Right lobe of liver (tissue), 6 donors: Measurements from ENCODE around the gene SLC6A18. TPM values are rescaled to one million over a fixed set of nuclear protein-coding genes. Genes with fewer than 3 reads are reported as not detected.

Experiments used
- ATAC-seq, 4 donors: fragments of 200-7000 bp; cut with Tn5 transposase; one replicate each; pipeline ENCODE4 v1.9.1; 2020; ENCODE audit warnings: mild to moderate bottlenecking in 4 of 4, moderate library complexity in 4 of 4
- DNase-seq, 3 donors: peaks; one replicate each; pipeline ENCODE4 v3.0.0-alpha.2; 2020
- H3K27ac ChIP-seq, 3 donors: fragments of 200-600 bp; one replicate each; pipeline ENCODE4 v1.8.0; 2022
- H3K27me3 ChIP-seq, 2 donors: fragments of 200-600 bp; one replicate each; pipeline ENCODE4 v1.8.0; 2022
- H3K36me3 ChIP-seq, 4 donors: fragments of 200-600 bp; sonication (generic) in 1 of 4; one replicate each; pipeline versions ENCODE4 v1.5.1 to v1.8.0; 2017 to 2022; ENCODE audit warnings: control low read depth in 1 of 4
- H3K4me1 ChIP-seq, 4 donors: fragments of 200-600 bp; sonication (generic) in 1 of 4; one replicate each; pipeline versions ENCODE4 v1.5.1 to v1.8.0; 2017 to 2022; ENCODE audit warnings: control low read depth in 1 of 4
- H3K4me3 ChIP-seq, 3 donors: fragments of 200-600 bp; one replicate each; pipeline ENCODE4 v1.8.0; 2022
- H3K9me3 ChIP-seq, 4 donors: fragments of 200-600 bp; sonication (generic) in 1 of 4; one replicate each; pipeline versions ENCODE4 v1.5.1 to v1.8.0; 2017 to 2022; ENCODE audit warnings: control low read depth in 1 of 4
- POLR2A ChIP-seq: fragments of 450-650 bp; IDR thresholded peaks from one replicate; pipeline ENCODE4 v1.6.1; 2017; ENCODE audit warnings: antibody characterized with exemption, mild to moderate bottlenecking
- WGBS: methylation state at CpG from one replicate; pipeline ENCODE4 v1.1.6; 2018; ENCODE audit warnings: low coverage, low lambda C conversion rate; ENCODE audit not compliant: insufficient coverage; ENCODE audit errors: missing lambda C conversion rate; 5-methylcytosine and 5-hydroxymethylcytosine counted together
- intact Hi-C, 2 donors: fragments of 100-400 bp; cut with DNase I; formaldehyde crosslinking; loops; one replicate each; pipeline versions ENCODE4 v1.11.2 to v1.14.1; 2022
- total RNA-seq, 6 experiments: library from RNA; depleted of rRNA in 2 of 6; stranded (reverse); fragments of >200 nt in 2 of 6; fragmentation: NEBNext Ultra II Directional in 3 of 6; extraction: Animal tissue kit (Norgen Biotek cat#: 25700) in 3 of 6; gene quantifications; one replicate each; pipeline versions ENCODE4 v1.1.0 to v1.2.4, GENCODE V29; 2016 to 2023
- TF ChIP-seq, protein P1 (sequence below), 4 donors: fragments of 200-600 bp in 3 of 4; fragments of 450-650 bp in 1 of 4; IDR thresholded peaks; one replicate each; pipeline versions ENCODE4 v1.5.1 to v1.8.0; 2016 to 2022; ENCODE audit warnings: antibody characterized with exemption in 4 of 4, mild to moderate bottlenecking in 2 of 4
- donor health status: DM: no; HTN: yes; CAD: no.
- donor health status: DM: no; HTN: no; CAD: no.
- donor health status: DM: no; HTN: no; CAD: no.
- donor health status: DM: no; HTN: yes; CAD: no.
- donor health status: DM: no; HTN: yes; CAD: no.

SLC6A18 gene
- total RNA-seq, 6 experiments from 2014 or later = not detected

DNA sequence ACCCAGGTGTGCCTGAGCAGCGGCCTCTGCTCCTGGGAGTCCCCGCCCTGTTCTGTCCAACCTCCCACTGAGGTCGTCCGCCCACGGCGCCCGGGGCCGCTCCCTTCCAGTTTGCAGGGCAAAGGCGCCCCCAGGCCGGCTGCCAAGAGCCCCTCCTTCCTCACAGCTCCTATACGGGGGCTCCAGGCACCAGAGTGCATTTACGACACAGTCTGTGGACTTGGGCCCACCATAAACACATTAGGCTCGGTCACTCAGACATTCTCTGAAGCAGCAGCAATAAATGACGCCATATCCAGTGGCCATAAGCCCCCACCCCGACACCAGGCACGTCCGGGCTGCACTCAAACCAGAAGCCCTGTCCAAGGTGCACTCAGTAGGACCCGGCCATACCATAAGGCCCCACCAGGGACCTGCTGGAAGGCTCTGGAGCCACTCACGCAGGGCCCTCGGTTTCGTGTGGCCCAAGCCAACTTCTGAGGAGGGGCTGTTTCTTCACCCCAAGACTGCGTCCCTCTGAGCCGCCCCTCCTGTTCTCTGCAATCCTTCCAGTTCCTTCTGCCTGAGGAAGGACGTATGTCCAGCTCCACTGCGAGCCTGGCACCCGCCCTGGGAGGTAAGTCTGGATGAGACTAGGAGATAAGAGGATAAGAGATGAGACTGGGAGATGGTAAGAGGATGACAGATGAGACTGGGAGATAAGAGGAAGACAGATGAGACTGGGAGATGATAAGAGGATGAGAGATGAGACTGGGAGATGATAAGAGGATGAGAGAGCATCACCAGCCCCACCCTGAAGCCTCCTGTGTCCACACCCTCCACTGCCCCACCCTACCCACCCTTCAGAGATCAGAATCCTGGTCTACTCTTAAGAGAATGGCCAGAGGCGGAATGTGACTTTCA, 26.7 kb downstream of the SLC6A18 start:
- no peak for ATAC-seq
- Histone ChIP-seq H3K27ac (no peak overlapping the region), H3K36me3 (no peaks in the 10 kb centered on the region), H3K9me3 (no peaks in the 10 kb centered on the region), H3K27me3 (no peaks in the 10 kb centered on the region), H3K4me3 (no peak overlapping the region), H3K4me1 (no peaks in the 10 kb centered on the region)
- 59% methylated on average over 14 of the region's 27 CpGs for WGBS
- DNase-seq = no peak
- TF ChIP-seq POLR2A = no peak
- TF ChIP-seq, protein P1, sequence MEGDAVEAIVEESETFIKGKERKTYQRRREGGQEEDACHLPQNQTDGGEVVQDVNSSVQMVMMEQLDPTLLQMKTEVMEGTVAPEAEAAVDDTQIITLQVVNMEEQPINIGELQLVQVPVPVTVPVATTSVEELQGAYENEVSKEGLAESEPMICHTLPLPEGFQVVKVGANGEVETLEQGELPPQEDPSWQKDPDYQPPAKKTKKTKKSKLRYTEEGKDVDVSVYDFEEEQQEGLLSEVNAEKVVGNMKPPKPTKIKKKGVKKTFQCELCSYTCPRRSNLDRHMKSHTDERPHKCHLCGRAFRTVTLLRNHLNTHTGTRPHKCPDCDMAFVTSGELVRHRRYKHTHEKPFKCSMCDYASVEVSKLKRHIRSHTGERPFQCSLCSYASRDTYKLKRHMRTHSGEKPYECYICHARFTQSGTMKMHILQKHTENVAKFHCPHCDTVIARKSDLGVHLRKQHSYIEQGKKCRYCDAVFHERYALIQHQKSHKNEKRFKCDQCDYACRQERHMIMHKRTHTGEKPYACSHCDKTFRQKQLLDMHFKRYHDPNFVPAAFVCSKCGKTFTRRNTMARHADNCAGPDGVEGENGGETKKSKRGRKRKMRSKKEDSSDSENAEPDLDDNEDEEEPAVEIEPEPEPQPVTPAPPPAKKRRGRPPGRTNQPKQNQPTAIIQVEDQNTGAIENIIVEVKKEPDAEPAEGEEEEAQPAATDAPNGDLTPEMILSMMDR (IDR thresholded peaks at IDR 0.05) = no peak
- intact Hi-C loops = no loop called here

DNA sequence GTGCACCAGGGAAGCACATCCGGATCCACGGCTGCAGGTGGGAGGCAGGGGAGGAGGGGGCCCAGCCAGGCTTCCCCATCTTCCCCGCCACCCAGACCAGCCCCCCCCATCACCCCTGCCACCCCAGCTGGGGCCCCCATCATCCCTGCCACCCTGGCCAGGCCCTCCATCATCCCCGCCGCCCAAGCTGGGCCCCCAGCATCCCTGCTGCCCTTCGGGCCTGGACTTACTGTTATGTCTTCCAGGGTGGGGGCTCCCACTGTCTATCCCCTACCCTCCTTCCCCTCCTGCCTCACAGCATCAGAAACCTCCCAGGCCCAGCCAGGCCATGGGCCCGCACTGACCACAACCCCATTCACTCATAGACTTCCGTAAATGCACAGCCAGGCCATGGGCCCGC, 27.5 kb downstream of the SLC6A18 start:
- intact Hi-C loops = no loop called here
- TF ChIP-seq POLR2A = no peak
- TF ChIP-seq, protein P1 (IDR thresholded peaks at IDR 0.05) = no peak
- 92% methylated on average over 2 of the region's 9 CpGs for WGBS
- Histone ChIP-seq H3K4me1 (no peaks in the 10 kb centered on the region), H3K36me3 (no peaks in the 10 kb centered on the region), H3K4me3 (no peak overlapping the region), H3K27me3 (no peaks in the 10 kb centered on the region), H3K9me3 (no peaks in the 10 kb centered on the region), H3K27ac (no peak overlapping the region)
- DNase-seq (no peak), ATAC-seq (no peak)

DNA sequence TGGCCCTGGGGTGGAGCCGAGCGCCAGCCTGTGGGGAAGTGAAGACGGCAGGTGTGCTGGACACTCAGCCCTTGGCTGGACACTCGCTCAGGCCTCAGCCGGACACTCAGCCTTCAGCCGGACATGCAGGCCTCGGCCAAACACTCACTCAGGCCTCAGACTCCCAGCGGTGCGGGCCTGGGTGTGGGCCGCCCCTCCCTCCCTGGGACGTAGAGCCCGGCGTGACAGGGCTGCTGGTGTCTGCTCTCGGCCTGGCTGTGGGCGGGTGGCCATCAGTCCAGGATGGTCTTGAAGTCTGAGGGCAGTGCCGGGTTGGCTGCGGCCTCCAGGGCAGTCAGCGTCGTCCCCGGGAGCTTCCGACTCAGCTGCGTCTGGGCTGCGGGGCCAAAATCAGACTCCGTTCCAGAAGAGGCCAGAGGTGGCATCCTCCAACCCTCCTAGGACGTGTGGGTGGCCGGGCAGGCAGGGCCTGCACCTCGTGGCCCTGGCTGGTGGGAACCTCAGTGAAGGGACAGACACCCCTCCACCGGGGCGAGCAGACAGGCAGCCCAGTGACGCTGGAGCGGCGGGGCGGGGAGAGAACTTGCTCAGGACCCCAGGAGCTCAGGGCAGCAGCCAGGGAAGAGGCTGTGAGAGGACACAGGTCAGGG, 28.4 kb downstream of the SLC6A18 start:
- Histone ChIP-seq H3K27ac (no peak overlapping the region), H3K9me3 (no peaks in the 10 kb centered on the region), H3K27me3 (no peaks in the 10 kb centered on the region), H3K36me3 (no peaks in the 10 kb centered on the region), H3K4me1 (no peaks in the 10 kb centered on the region), H3K4me3 (no peak overlapping the region)
- peak in 1 of 4 donors; percentile 3 for ATAC-seq
- DNase-seq = no peak
- intact Hi-C loops = no loop called here
- no CpG with 5 or more reads among the region's 33 CpGs for WGBS
- no peak for TF ChIP-seq POLR2A
- TF ChIP-seq, protein P1 (IDR thresholded peaks at IDR 0.05) = no peak

DNA sequence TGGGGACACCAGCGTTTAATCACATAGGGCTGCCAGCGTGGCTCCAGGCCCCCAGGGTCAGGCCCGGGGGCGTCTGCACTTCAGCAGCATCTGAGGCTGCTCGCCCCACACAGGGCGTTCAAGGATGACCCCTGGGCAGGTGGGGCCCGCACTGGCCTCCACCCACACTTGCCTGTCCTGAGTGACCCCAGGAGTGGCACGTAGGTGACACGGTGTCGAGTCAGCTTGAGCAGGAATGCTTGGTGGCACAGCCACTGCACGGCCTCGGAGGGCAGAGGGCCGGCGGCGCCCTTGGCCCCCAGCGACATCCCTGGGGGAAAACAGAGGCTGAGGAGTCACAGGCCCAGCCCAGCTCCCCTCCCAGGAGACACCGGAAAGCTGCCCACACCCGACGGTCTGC, 29.0 kb downstream of the SLC6A18 start:
- no peak for ATAC-seq
- Histone ChIP-seq H3K4me3 (no peak overlapping the region), H3K27ac (no peak overlapping the region), H3K9me3 (no peaks in the 10 kb centered on the region), H3K27me3 (no peaks in the 10 kb centered on the region), H3K4me1 (no peaks in the 10 kb centered on the region), H3K36me3 (no peaks in the 10 kb centered on the region)
- no peak for TF ChIP-seq POLR2A
- TF ChIP-seq, protein P1 (IDR thresholded peaks at IDR 0.05) = no peak
- WGBS = no CpG with 5 or more reads among the region's 19 CpGs
- intact Hi-C loops = no loop called here
- DNase-seq = no peak
